HG03159 (cell line): Measurements from ENCODE around the gene DLGAP3.

Experiments used
- ATAC-seq: cut with Tn5 transposase; IDR thresholded peaks from one replicate; pipeline ENCODE4 v1.9.1; 2021; ENCODE audit warnings: mild to moderate bottlenecking, moderate library complexity; ENCODE audit not compliant: unreplicated experiment

The DLGAP3 gene

GRCh38 chr1:34906222-34906621 lies 23.2 kb downstream of the DLGAP3 start:
- no peak for ATAC-seq

- ATAC-seq, result no peak
Observed at GRCh38 chr1:34905098-34905459, 24.4 kb downstream of the DLGAP3 start.

GRCh38 chr1:34904236-34905097 lies 25.0 kb downstream of the DLGAP3 start:
- no peak for ATAC-seq

- no peak for ATAC-seq
Observed at GRCh38 chr1:34901919-34902318, 27.5 kb downstream of the DLGAP3 start.

- no peak for ATAC-seq
Observed at GRCh38 chr1:34900775-34901502, 28.5 kb downstream of the DLGAP3 start.

GRCh38 chr1:34899906-34900305 lies 29.5 kb downstream of the DLGAP3 start:
- no peak for ATAC-seq

- no peak for ATAC-seq
Observed at GRCh38 chr1:34899471-34899870, 30.0 kb downstream of the DLGAP3 start.

GRCh38 chr1:34898330-34898761 lies 31.1 kb downstream of the DLGAP3 start:
- ATAC-seq, result no peak

GRCh38 chr1:34896612-34897011 lies 32.8 kb downstream of the DLGAP3 start:
- ATAC-seq, result no peak

GRCh38 chr1:34889705-34890104 lies 39.7 kb downstream of the DLGAP3 start:
- no peak for ATAC-seq

GRCh38 chr1:34887593-34887992 lies 41.9 kb downstream of the DLGAP3 start:
- ATAC-seq, result no peak

GRCh38 chr1:34885405-34886247 lies 43.8 kb downstream of the DLGAP3 start:
- ATAC-seq, result no peak

GRCh38 chr1:34884961-34885360 lies 44.5 kb downstream of the DLGAP3 start:
- ATAC-seq, result no peak

GRCh38 chr1:34884536-34884935 lies 44.9 kb downstream of the DLGAP3 start:
- no peak for ATAC-seq

GRCh38 chr1:34879230-34879629 lies 50.2 kb downstream of the DLGAP3 start:
- ATAC-seq, result no peak

GRCh38 chr1:34876406-34876805 lies 53.0 kb downstream of the DLGAP3 start:
- no peak for ATAC-seq

GRCh38 chr1:34874296-34874952 lies 55.0 kb downstream of the DLGAP3 start:
- ATAC-seq, result no peak

- ATAC-seq, result no peak
Observed at GRCh38 chr1:34872133-34872503, 57.3 kb downstream of the DLGAP3 start.

GRCh38 chr1:34871443-34872132 lies 57.9 kb downstream of the DLGAP3 start:
- ATAC-seq, result no peak

GRCh38 chr1:34870395-34870794 lies 59.1 kb downstream of the DLGAP3 start:
- ATAC-seq, result no peak
